Activated T-cell treated with anti-CD3 and anti-CD28 coated beads for 24 hours (primary cell): ENCODE measurements around the gene PRKG1.
A peak's percentile ranks its signal among the peaks of the same experiment; 100 is the strongest.
"Not testable (repeated sequence)": the region's sequence is repeated elsewhere in the genome, so short reads cannot be mapped to it uniquely, and the experiment has no call there.

Experiments
- DNase-seq: peaks from one replicate; pipeline ENCODE4 v3.0.0-alpha.2; 2020; ENCODE audit warnings: low read depth

PRKG1 gene

GRCh38 chr10:51656503-51656902 lies 582.2 kb downstream of the PRKG1 start:
- no peak for DNase-seq

- no peak for DNase-seq
Measured at GRCh38 chr10:51658000-51658399, 583.7 kb downstream of the PRKG1 start.

GRCh38 chr10:51659344-51659743 lies 585.1 kb downstream of the PRKG1 start:
- DNase-seq: no peak

- DNase-seq: no peak
Measured at GRCh38 chr10:51663086-51663485, 588.8 kb downstream of the PRKG1 start.

GRCh38 chr10:51666456-51666855 lies 592.2 kb downstream of the PRKG1 start:
- no peak for DNase-seq

- no peak for DNase-seq
Measured at GRCh38 chr10:51667678-51668335, 593.5 kb downstream of the PRKG1 start.

GRCh38 chr10:51668336-51668689 lies 594.0 kb downstream of the PRKG1 start:
- no peak for DNase-seq

- DNase-seq: no peak
Measured at GRCh38 chr10:51669041-51669440, 594.8 kb downstream of the PRKG1 start.

GRCh38 chr10:51672039-51672535 lies 597.8 kb downstream of the PRKG1 start:
- DNase-seq: no peak

GRCh38 chr10:51675088-51675487 lies 600.8 kb downstream of the PRKG1 start:
- no peak for DNase-seq

GRCh38 chr10:51679841-51680240 lies 605.6 kb downstream of the PRKG1 start:
- no peak for DNase-seq

GRCh38 chr10:51683031-51683691 lies 608.9 kb downstream of the PRKG1 start:
- no peak for DNase-seq

- DNase-seq: no peak
Measured at GRCh38 chr10:51685768-51686167, 611.5 kb downstream of the PRKG1 start.

GRCh38 chr10:51687296-51687695 lies 613.0 kb downstream of the PRKG1 start:
- no peak for DNase-seq

GRCh38 chr10:51688826-51689225 lies 614.5 kb downstream of the PRKG1 start:
- DNase-seq: not testable (repeated sequence)

- DNase-seq: no peak
Measured at GRCh38 chr10:51689536-51689935, 615.2 kb downstream of the PRKG1 start.

GRCh38 chr10:51691135-51691534 lies 616.8 kb downstream of the PRKG1 start:
- no peak for DNase-seq

GRCh38 chr10:51694086-51694768 lies 619.9 kb downstream of the PRKG1 start:
- DNase-seq: no peak

GRCh38 chr10:51696251-51696650 lies 622.0 kb downstream of the PRKG1 start:
- DNase-seq: no peak

GRCh38 chr10:51698473-51699063 lies 624.3 kb downstream of the PRKG1 start:
- no peak for DNase-seq

- no peak for DNase-seq
Measured at GRCh38 chr10:51699145-51699474, 624.8 kb downstream of the PRKG1 start.

GRCh38 chr10:51699475-51700227 lies 625.4 kb downstream of the PRKG1 start, which contains the start of gene CSTF2T:
TSS of gene CSTF2T (minus strand) at chr10:51699595. CDS start at chr10:51699549, 46 bp downstream.
- DNase-seq: peak; percentile 88
